ENCODE measurements around the gene MOSPD3. TPM values are rescaled to one million over a fixed set of nuclear protein-coding genes. Genes with fewer than 3 reads are reported as not detected.

Gene MOSPD3
- total and polyA plus RNA-seq, 2 of the 8 experiments (the other 6 are each of a cell fraction or from before 2014, with no cell fraction given) = 20.7 to 21.4 TPM

DNA sequence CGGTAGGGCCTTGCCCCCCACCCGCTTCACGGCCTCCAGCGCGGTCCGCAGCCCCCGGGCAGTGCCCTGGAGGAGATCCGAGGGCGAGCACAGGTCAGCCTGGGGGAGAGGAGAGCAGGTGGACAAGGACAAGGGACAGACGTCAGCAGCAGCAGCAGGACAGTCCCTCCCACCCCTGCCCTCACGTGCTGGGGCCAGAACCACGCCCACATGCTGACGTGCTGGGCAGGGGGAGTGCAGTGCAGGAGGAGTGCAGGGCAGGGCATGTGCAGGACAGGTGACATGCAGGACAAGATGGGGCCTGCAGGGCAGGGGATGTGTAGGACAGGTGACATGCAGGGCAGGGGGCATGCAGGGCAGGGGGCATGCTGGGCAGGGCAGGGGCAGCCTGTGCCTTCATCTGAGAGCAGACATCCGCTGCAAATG lies 37.1 kb upstream of the MOSPD3 start:
- H2BK20ac ChIP-seq (ENCODE audit: low read length) = no peak overlapping the region
- no peak overlapping the region for H3K4me2 ChIP-seq (ENCODE audit: insufficient read depth in 1 of 2, low read depth in 2 of 2, low read length in 2 of 2)
- no peak overlapping the region for H4K5ac ChIP-seq (ENCODE audit: insufficient read length, low read depth, low read length)
- H3K27ac ChIP-seq (ENCODE audit: low read depth, low read length) = no peak overlapping the region
- peaks cover 0 to 11% of the 10 kb centered on the region in 2 experiments for H4K20me1 ChIP-seq (replicated peaks in 1 of 2; ENCODE audit: control insufficient read depth in 1 of 2, insufficient read depth in 2 of 2, low read length in 2 of 2)
- H3K23me2 ChIP-seq (ENCODE audit: low read depth, low read length) = peaks cover 2% of the 10 kb centered on the region; the same call in 1 of the 2 replicates
- POLR2A ChIA-PET (ENCODE audit: partially characterized antibody) = interaction anchor here (2.6 to 4.8 kb wide), 2 partner anchors 9 to 11 kb away, joined by 10 to 83 read pairs; partner anchors contain the start of genes FBXO24 and LRCH4
- H2BK15ac ChIP-seq (ENCODE audit: low read length) = no peak overlapping the region
- no peak overlapping the region for H2BK5ac ChIP-seq (ENCODE audit: low read depth, low read length)
- H4K91ac ChIP-seq (replicated peaks; ENCODE audit: insufficient read length, low read length) = no peak overlapping the region
- TF ChIP-seq CREB1 (IDR thresholded peaks at IDR 0.05) = no peak
- no peak for TF ChIP-seq SIRT6 (IDR thresholded peaks at IDR 0.05; ENCODE audit: low read length)
- TF ChIP-seq CTBP2 (IDR thresholded peaks at IDR 0.05; ENCODE audit: borderline replicate concordance, insufficient read depth, insufficient read length, low read length) = no peak
- TF ChIP-seq, protein P1, sequence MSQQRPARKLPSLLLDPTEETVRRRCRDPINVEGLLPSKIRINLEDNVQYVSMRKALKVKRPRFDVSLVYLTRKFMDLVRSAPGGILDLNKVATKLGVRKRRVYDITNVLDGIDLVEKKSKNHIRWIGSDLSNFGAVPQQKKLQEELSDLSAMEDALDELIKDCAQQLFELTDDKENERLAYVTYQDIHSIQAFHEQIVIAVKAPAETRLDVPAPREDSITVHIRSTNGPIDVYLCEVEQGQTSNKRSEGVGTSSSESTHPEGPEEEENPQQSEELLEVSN (IDR thresholded peaks at IDR 0.05) = no peak
- TF ChIP-seq GTF2F1 (IDR thresholded peaks at IDR 0.05; ENCODE audit: borderline replicate concordance, low read depth, low read length) = no peak
- H2AFZ ChIP-seq (ENCODE audit: low read length) = no peak overlapping the region
- no peak overlapping the region for H3K4ac ChIP-seq (replicated peaks; ENCODE audit: insufficient read length, low read depth, low read length)
- H3K56ac ChIP-seq (replicated peaks; ENCODE audit: insufficient read length, low read depth, low read length) = no peak overlapping the region
- peaks cover 0 to 4% (median under 1%) of the 10 kb centered on the region in 4 experiments; a peak in 1 of 7 replicates for H3K27me3 ChIP-seq (replicated peaks in 1 of 4; ENCODE audit: control insufficient read depth in 3 of 4, extremely low read depth in 1 of 4, insufficient read depth in 3 of 4, low read length in 3 of 4)
- H2BK120ac ChIP-seq (replicated peaks; ENCODE audit: low read depth, low read length) = no peak overlapping the region
- no peak overlapping the region for H2BK12ac ChIP-seq (ENCODE audit: low read depth, low read length)
- H3K9me3 ChIP-seq (ENCODE audit: insufficient read depth in 2 of 2, low read depth in 1 of 2, low read length in 1 of 2) = no peaks in the 10 kb centered on the region
- DNase-seq (ENCODE audit: low read depth in 1 of 2, low spot score in 2 of 2) (no peak), FAIRE-seq (no peak)
- H3K79me1 ChIP-seq (ENCODE audit: low read depth, low read length) = peaks cover 3% of the 10 kb centered on the region; the same call in 1 of the 2 replicates
- no peak overlapping the region for H2AK5ac ChIP-seq (ENCODE audit: low read depth, low read length)
- H4K8ac ChIP-seq (ENCODE audit: extremely low read depth, insufficient read depth, low read length) = no peak overlapping the region
- peaks cover 3 to 24% (median 19%) of the 10 kb centered on the region in 4 experiments; a peak in 5 of 8 replicates for H3K36me3 ChIP-seq (ENCODE audit: control insufficient read depth in 2 of 4, insufficient read depth in 4 of 4, low read length in 3 of 4)
- H3K23ac ChIP-seq (ENCODE audit: insufficient read length) = no peak overlapping the region
- H3K4me1 ChIP-seq (replicated peaks in 1 of 4; ENCODE audit: control insufficient read depth in 3 of 4, insufficient read depth in 4 of 4, low read length in 3 of 4) = peaks cover 0 to 26% (median 20%) of the 10 kb centered on the region in 4 experiments; a peak in 6 of 7 replicates
- no peak overlapping the region for H3K18ac ChIP-seq (ENCODE audit: extremely low read depth, low read length)
- H3K14ac ChIP-seq (ENCODE audit: insufficient read length) = no peak overlapping the region
- H3K4me3 ChIP-seq (ENCODE audit: extremely low read depth in 1 of 4, insufficient read depth in 2 of 4, low read depth in 3 of 4, low read length in 4 of 4) = no peak overlapping the region
- WGBS, 2 experiments (ENCODE audit: extremely low coverage in 1 of 2, insufficient coverage in 1 of 2, insufficient read length in 1 of 2, insufficient replicate concordance in 2 of 2, low coverage in 1 of 2, low lambda C conversion rate in 2 of 2, missing lambda C conversion rate in 1 of 2) = 84% methylated on average over 8 of the region's 14 CpGs; no CpG with 5 or more reads in 1 of the 2 experiments
- H3K79me2 ChIP-seq (ENCODE audit: control insufficient read depth in 1 of 2, insufficient read depth in 2 of 2, low read length in 2 of 2) = no peaks in the 10 kb centered on the region
- no peak overlapping the region for H3K9ac ChIP-seq (replicated peaks in 1 of 4; ENCODE audit: extremely low read depth in 1 of 4, low read depth in 3 of 4, low read length in 3 of 4)
- CTCF ChIA-PET (ENCODE audit: partially characterized antibody) = interaction anchor here (1.3 to 4.8 kb wide), 2 partner anchors 9 to 11 kb away, joined by 5 to 53 read pairs; partner anchors contain the start of genes FBXO24 and LRCH4
